Ecto neural progenitor cell (in vitro differentiated cells): Measurements from ENCODE around the gene TNIP1.

Source experiments
- DNase-seq: peaks from one replicate; pipeline ENCODE4 v3.0.0-alpha.2; 2018; ENCODE audit warnings: low spot score

Gene TNIP1

DNA sequence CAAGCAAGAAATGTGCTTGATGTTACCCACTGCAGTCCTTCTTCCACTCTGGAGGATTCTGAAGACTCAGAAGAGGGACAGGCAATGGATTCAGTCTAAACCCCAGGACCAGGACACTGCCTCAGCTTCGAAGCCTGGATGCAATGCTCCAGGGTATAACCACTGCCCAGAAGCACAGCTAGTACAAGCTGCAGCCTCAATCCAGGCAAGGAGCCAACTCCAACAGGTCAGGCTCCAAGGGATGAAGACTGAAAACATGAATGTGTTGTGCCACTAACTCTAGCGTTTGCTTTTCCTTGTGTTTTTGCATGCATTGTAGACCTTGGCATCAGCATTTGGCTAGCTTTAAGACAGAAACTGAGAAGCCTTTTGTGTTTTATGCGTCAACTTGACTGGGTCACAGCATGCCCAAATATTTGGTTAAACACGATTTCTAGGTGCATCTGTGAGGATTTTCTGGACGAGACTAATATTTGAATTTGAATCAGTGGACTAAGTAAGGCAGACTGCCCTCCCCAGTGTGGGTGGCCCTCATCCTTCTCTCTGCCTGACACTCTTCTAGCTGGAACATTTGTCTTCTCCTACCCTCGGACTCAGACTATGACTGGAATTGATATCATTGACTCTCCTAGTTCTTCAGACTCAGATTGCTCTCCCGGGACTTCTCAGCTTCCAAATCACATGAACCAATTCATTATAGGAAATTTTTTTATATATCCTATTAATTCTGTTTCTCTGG is 81.0 kb downstream of the TNIP1 start:
- peak; percentile 13 for DNase-seq

DNA sequence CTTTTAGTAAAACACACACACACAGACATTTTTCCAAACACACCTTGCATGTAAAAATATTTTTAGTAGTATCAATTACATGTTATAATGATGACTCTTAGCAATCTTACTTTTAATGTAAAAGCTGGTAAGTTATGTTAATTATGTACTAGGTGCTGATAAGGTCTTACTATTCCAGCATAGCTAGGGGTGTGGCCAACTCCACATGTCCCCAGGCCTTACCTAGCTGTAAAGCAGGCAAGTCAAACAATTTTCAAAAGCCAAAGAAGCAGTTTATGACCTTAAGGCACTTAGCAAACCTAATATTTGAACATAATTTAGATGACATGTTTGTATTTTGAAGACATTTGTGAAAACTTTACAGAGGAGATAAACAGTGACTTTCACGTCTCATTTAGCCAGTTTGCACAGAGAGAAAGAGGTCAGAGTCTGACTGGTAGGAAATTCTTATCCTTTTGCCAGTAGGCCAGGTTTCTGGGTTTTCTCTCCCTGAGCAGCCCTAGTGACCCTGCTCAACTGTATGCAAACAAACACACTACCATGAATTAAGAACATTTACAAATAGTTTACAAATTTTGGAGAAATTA is 86.9 kb downstream of the TNIP1 start:
- DNase-seq = no peak

DNA sequence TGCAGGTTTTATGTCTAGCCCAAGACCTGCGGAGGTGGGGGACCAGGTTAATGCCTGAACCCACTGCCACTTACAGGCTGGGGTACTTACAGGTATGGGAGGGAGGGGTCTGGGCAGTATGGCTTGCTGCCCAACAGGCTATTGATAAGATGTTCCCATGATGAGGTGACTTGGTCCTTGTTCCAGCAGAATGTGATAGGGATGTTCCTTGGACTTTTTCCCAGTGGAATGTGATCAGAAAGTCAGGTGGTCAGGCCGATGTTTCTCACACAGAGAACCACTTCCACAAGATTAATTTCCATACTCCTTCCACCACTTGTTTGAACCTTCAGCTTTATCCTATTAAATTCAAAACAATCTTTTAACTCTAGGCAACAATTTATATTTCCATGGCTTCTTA is 87.4 kb downstream of the TNIP1 start:
- DNase-seq = no peak

DNA sequence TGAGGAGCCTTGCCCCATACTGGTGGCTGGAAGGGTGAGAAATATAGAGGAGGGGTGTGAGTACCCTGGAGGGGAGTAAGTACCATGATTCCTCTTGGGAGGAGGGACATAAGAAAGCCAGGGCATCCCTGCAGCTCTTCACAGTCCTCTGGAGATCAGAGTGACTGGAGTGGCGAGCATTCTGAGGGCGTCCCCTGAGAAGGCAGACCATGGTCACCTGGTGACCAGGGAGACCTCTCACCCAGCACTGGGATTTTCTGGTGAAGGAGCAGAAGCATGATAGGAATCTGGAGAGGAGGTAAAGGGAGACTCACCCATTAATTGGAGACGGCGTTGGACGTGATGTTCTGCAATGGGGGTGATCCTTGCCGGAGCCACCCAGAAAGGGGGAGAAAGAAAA is 88.1 kb downstream of the TNIP1 start:
- no peak for DNase-seq

- DNase-seq = no peak
Measured at GRCh38 chr5:150989695-150990094, 91.1 kb downstream of the TNIP1 start.

GRCh38 chr5:150987746-150988145 is 93.1 kb downstream of the TNIP1 start:
- no peak for DNase-seq
